Measurements from ENCODE around the gene SOX5. TPM values are rescaled to one million over a fixed set of nuclear protein-coding genes. Genes with fewer than 3 reads are reported as not detected.
"Not testable (repeated sequence)": the region's sequence is repeated elsewhere in the genome, so short reads cannot be mapped to it uniquely, and the experiment has no call there.

The SOX5 gene
- total RNA-seq, 4 donors from 2014 or later: 13.2 to 32.4 (median 23.3) TPM

DNA sequence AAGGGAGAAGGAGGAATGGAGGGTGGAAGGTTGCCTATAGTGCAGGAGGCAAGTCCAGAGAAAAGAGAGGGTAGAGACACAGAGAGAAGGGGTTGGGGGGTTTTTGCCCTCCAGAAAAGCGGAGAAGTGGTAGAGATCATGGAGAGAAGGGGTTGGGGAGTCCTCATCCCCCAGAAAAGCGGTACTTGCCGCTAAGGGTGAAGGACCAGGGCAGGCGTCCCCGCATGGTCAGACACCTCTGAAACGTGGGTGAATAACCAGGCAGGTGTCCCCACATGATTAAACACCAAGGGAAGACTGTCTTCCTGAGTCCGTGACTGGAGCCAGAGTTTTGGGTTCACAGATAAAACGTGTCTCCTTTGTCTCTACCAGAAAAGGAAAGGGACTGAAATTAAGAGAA is 439.0 kb downstream of the SOX5 start:
- WGBS, 2 donors: 85 to 91% methylated on average over 8 of the region's 8 CpGs

DNA sequence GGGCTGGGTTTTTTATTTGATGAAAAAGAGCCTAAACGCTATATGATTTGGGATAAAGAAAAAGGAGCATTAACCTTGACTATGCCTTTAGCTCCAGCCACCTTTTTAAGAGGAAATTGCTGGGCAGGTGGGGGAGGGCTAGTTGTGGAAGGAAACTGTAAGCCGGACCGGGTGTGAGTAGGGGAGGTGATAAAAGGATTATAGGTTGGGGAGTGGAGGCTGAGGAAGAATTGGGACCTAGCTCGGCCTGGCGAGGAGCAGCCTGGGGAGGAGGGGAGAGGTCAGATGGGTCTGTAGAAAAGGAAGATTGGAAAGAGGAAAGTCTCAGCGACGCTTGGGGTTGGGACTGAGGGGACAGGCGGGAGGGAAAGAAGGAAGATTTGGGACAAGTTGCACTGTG is 439.6 kb downstream of the SOX5 start:
- H3K36me3 ChIP-seq; H3K27me3 ChIP-seq; H3K9me3 ChIP-seq; H3K4me1 ChIP-seq; H3K27ac ChIP-seq; DNase-seq; H3K4me3 ChIP-seq (replicated peaks in 1 of 3); intact Hi-C loops (cut with DNase I): not testable (repeated sequence)
- 80 to 83% methylated on average over 8 of the region's 8 CpGs for WGBS, 2 donors

More for the DNA sequence above, 439.0 kb downstream of the SOX5 start:
- Histone ChIP-seq H3K9me3 (no peaks in the 10 kb centered on the region), H3K36me3 (no peaks in the 10 kb centered on the region), H3K27me3 (no peaks in the 10 kb centered on the region), H3K4me3 (replicated peaks in 1 of 3) (no peak overlapping the region), H3K4me1 (no peaks in the 10 kb centered on the region), H3K27ac (no peak overlapping the region)
- intact Hi-C loops (cut with DNase I): no loop called here
- TF ChIP-seq, protein P1, sequence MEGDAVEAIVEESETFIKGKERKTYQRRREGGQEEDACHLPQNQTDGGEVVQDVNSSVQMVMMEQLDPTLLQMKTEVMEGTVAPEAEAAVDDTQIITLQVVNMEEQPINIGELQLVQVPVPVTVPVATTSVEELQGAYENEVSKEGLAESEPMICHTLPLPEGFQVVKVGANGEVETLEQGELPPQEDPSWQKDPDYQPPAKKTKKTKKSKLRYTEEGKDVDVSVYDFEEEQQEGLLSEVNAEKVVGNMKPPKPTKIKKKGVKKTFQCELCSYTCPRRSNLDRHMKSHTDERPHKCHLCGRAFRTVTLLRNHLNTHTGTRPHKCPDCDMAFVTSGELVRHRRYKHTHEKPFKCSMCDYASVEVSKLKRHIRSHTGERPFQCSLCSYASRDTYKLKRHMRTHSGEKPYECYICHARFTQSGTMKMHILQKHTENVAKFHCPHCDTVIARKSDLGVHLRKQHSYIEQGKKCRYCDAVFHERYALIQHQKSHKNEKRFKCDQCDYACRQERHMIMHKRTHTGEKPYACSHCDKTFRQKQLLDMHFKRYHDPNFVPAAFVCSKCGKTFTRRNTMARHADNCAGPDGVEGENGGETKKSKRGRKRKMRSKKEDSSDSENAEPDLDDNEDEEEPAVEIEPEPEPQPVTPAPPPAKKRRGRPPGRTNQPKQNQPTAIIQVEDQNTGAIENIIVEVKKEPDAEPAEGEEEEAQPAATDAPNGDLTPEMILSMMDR (IDR thresholded peaks at IDR 0.05): no peak
- TF ChIP-seq POLR2A (IDR thresholded peaks at IDR 0.05): no peak
- no peak for DNase-seq

- H3K4me3 ChIP-seq (replicated peaks in 1 of 3); H3K4me1 ChIP-seq; H3K9me3 ChIP-seq; intact Hi-C loops (cut with DNase I); DNase-seq; H3K27me3 ChIP-seq; H3K27ac ChIP-seq; H3K36me3 ChIP-seq: not testable (repeated sequence)
- WGBS, 2 donors: 86 to 91% methylated on average over 4 of the region's 4 CpGs
Observed at GRCh38 chr12:23507785-23508184, 441.7 kb downstream of the SOX5 start.

GRCh38 chr12:23505736-23506135 is 443.7 kb downstream of the SOX5 start:
- H3K36me3 ChIP-seq; H3K27me3 ChIP-seq; H3K4me1 ChIP-seq; H3K4me3 ChIP-seq (replicated peaks in 1 of 3); H3K9me3 ChIP-seq; intact Hi-C loops (cut with DNase I); H3K27ac ChIP-seq; DNase-seq: not testable (repeated sequence)
- WGBS, 2 donors: 53 to 65% methylated on average over 1 of the region's 1 CpG

DNA sequence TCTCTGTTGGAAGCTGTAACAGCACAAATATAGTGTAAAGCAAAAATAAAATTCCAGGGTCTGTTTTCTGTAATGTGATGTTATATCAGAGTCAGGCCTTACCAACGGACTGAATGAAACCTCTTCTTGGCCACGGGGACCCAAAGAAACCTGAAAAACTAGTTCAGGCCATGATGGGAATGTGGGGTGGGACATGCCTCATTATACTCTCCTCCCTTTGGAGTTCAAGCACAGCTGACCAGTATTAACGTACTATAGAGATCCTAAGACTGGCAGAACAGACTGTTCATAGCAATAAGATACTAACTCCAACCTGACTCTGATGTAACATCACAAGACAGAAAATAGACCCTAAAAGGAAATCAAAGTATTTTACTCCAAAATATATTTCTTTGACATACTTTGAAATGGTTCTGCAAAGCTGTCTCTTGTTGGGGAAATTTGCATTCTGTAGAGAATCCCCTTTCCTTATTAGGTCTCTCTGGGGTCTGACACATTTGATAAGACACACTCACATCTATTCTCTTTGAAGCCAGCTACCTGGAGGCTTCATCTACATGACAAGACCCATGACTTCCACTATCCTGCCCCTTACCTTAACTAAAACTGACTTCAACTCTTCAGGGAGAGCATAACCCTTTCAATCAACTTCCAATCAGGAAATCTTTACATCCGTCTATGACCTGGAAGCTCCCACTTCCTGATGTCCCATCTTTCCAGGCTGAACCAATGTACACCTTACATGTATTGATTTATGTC is 444.6 kb downstream of the SOX5 start:
- Histone ChIP-seq H3K27ac (no peak overlapping the region), H3K27me3 (no peaks in the 10 kb centered on the region), H3K9me3 (no peaks in the 10 kb centered on the region), H3K4me1 (no peaks in the 10 kb centered on the region), H3K36me3 (no peaks in the 10 kb centered on the region), H3K4me3 (replicated peaks in 1 of 3) (no peak overlapping the region)
- 39 to 43% methylated on average over 4 of the region's 4 CpGs for WGBS, 2 donors
- no peak for DNase-seq
- no peak for TF ChIP-seq POLR2A (IDR thresholded peaks at IDR 0.05)
- TF ChIP-seq, protein P1 (IDR thresholded peaks at IDR 0.05): no peak
- intact Hi-C loops (cut with DNase I): no loop called here

GRCh38 chr12:23504043-23504442 is 445.4 kb downstream of the SOX5 start:
- Histone ChIP-seq H3K27ac (no peak overlapping the region), H3K4me3 (replicated peaks in 1 of 3) (no peak overlapping the region), H3K36me3 (no peaks in the 10 kb centered on the region), H3K9me3 (no peaks in the 10 kb centered on the region), H3K4me1 (no peaks in the 10 kb centered on the region), H3K27me3 (no peaks in the 10 kb centered on the region)
- intact Hi-C loops (cut with DNase I): no loop called here
- TF ChIP-seq POLR2A (IDR thresholded peaks at IDR 0.05): no peak
- TF ChIP-seq, protein P1 (IDR thresholded peaks at IDR 0.05): no peak
- WGBS, 2 donors: 64 to 80% methylated on average over 2 of the region's 2 CpGs
- no peak for DNase-seq
